ENCODE measurements around the gene COIL. TPM values are rescaled to one million over a fixed set of nuclear protein-coding genes. Genes with fewer than 3 reads are reported as not detected.

COIL gene
- total and polyA plus RNA-seq, 2 of the 13 experiments (the other 11 are each of a cell fraction or from before 2014, with no cell fraction given), result 8.1 to 29.4 TPM

DNA sequence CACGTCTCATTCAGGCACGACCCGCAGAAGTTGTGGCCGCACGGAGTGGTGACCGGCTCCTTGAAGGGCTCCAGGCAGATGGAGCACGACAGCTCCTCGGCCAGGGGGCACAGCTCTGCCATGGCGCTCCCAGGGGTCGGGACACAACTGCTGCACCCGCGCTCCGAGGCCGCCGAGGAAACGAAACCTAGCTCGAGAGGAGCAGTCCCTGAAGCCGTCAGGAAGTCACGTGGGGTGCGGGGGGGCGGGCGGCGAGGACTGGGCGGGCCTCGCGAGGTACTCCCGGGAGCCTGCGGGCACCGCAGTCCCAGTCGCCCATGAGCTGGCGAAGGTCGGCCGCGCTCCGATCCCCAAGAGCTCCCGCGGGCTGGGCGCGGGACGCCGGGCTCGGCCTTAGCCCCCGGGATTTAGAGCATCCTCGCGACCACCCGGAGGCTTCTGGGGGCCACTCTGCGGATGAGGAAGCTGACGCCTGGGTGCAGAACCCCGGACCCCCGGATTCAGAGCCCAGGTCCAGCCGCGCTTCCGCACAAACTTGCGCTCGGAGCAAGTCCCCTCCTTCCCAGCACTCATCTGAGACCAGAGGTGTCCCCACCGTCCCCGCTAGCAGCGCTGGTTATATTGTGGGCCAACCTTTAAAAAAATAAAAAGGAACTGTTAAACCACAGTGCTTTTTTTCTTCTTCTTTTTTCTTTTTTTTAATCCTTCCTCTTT is 46.8 kb downstream of the COIL start, which contains the start of gene TRIM25 (continued):
- TF ChIP-seq, protein P1, sequence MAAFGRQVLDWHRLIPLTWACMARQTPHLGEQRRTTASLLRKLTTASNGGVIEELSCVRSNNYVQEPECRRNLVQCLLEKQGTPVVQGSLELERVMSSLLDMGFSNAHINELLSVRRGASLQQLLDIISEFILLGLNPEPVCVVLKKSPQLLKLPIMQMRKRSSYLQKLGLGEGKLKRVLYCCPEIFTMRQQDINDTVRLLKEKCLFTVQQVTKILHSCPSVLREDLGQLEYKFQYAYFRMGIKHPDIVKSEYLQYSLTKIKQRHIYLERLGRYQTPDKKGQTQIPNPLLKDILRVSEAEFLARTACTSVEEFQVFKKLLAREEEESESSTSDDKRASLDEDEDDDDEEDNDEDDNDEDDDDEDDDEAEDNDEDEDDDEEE (CRISPR knock-in tag; IDR thresholded peaks at IDR 0.05), result 0 out of 2 replicates have a peak, but pooled peaks have one; percentile 85
- TF ChIP-seq JUN (CRISPR knock-in tag; IDR thresholded peaks at IDR 0.05) (no peak), ZNF260 (CRISPR knock-in tag; IDR thresholded peaks at IDR 0.05; ENCODE audit: borderline replicate concordance, low read depth) (0 out of 2 replicates have a peak, but pooled peaks have one; percentile 53), NCOA5 (CRISPR knock-in tag; IDR thresholded peaks at IDR 0.05) (no peak), ZNF792 (CRISPR knock-in tag; IDR thresholded peaks at IDR 0.05) (peak; percentile 70), ZNF549 (CRISPR knock-in tag; IDR thresholded peaks at IDR 0.05) (no peak), SMARCE1 (IDR thresholded peaks at IDR 0.05; ENCODE audit: borderline replicate concordance) (no peak), TARDBP (CRISPR knock-in tag; IDR thresholded peaks at IDR 0.05) (peak; percentile 94; the same call in 1 of the 2 replicates), MEIS2 (CRISPR knock-in tag; IDR thresholded peaks at IDR 0.05) (0 out of 2 replicates have a peak, but pooled peaks have one; percentile 36), CREB1 (IDR thresholded peaks at IDR 0.05) (no peak; the same call in 1 of the 2 replicates), CREB1 (CRISPR knock-in tag; IDR thresholded peaks at IDR 0.05) (no peak), FOXA1 (IDR thresholded peaks at IDR 0.05) (no peak), FOXA1 (CRISPR knock-in tag; IDR thresholded peaks at IDR 0.05) (0 out of 2 replicates have a peak, but pooled peaks have one; percentile 25), NFKBIZ (CRISPR knock-in tag; IDR thresholded peaks at IDR 0.05) (peak; percentile 54; the same call in 1 of the 2 replicates), ZFP36 (IDR thresholded peaks at IDR 0.05; ENCODE audit: borderline replicate concordance, low read depth, low read length, partially characterized antibody) (no peak), ZFY (CRISPR knock-in tag; IDR thresholded peaks at IDR 0.05) (peak; percentile 85), ZFP82 (CRISPR knock-in tag; IDR thresholded peaks at IDR 0.05; ENCODE audit: borderline replicate concordance) (peak; percentile 63; the same call in 1 of the 2 replicates), SMAD1 (CRISPR knock-in tag; IDR thresholded peaks at IDR 0.05; ENCODE audit: borderline replicate concordance, low read depth) (peak; percentile 95), ZFP41 (CRISPR knock-in tag; IDR thresholded peaks at IDR 0.05; ENCODE audit: borderline replicate concordance) (0 out of 2 replicates have a peak, but pooled peaks have one; percentile 73), ZSCAN21 (CRISPR knock-in tag; IDR thresholded peaks at IDR 0.05; ENCODE audit: borderline replicate concordance) (peak; percentile 98), ZNF550 (CRISPR knock-in tag; IDR thresholded peaks at IDR 0.05; ENCODE audit: borderline replicate concordance) (peak; percentile 21)
- TF ChIP-seq, protein P2, sequence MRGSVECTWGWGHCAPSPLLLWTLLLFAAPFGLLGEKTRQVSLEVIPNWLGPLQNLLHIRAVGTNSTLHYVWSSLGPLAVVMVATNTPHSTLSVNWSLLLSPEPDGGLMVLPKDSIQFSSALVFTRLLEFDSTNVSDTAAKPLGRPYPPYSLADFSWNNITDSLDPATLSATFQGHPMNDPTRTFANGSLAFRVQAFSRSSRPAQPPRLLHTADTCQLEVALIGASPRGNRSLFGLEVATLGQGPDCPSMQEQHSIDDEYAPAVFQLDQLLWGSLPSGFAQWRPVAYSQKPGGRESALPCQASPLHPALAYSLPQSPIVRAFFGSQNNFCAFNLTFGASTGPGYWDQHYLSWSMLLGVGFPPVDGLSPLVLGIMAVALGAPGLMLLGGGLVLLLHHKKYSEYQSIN (CRISPR knock-in tag; IDR thresholded peaks at IDR 0.05; ENCODE audit: borderline replicate concordance), result peak; percentile 86; the same call in 1 of the 2 replicates
- TF ChIP-seq, protein P3, sequence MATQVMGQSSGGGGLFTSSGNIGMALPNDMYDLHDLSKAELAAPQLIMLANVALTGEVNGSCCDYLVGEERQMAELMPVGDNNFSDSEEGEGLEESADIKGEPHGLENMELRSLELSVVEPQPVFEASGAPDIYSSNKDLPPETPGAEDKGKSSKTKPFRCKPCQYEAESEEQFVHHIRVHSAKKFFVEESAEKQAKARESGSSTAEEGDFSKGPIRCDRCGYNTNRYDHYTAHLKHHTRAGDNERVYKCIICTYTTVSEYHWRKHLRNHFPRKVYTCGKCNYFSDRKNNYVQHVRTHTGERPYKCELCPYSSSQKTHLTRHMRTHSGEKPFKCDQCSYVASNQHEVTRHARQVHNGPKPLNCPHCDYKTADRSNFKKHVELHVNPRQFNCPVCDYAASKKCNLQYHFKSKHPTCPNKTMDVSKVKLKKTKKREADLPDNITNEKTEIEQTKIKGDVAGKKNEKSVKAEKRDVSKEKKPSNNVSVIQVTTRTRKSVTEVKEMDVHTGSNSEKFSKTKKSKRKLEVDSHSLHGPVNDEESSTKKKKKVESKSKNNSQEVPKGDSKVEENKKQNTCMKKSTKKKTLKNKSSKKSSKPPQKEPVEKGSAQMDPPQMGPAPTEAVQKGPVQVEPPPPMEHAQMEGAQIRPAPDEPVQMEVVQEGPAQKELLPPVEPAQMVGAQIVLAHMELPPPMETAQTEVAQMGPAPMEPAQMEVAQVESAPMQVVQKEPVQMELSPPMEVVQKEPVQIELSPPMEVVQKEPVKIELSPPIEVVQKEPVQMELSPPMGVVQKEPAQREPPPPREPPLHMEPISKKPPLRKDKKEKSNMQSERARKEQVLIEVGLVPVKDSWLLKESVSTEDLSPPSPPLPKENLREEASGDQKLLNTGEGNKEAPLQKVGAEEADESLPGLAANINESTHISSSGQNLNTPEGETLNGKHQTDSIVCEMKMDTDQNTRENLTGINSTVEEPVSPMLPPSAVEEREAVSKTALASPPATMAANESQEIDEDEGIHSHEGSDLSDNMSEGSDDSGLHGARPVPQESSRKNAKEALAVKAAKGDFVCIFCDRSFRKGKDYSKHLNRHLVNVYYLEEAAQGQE (IDR thresholded peaks at IDR 0.05; ENCODE audit: borderline replicate concordance in 1 of 2, low read depth in 1 of 2, low read length in 2 of 2), result peak in 1 of 2 experiments; percentile 83; a peak in 2 of 4 replicates
- TF ChIP-seq, protein P4, sequence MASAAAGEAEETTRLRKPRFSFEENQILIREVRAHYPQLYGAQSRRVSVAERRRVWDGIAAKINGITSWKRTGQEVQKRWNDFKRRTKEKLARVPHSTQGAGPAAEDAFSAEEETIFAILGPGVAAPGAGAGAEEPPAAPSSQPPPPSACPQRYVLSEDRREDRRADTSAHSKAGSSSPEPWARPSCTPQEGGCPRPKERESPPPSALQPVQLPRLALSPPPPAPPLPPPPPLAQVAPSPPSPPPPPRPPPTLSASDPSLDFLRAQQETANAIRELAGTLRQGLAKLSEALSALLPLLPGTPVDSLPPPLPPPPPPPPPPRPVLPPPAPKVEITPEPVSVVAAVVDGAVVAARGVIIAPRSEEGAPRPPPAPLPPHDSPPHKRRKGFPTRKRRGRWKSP (CRISPR knock-in tag; IDR thresholded peaks at IDR 0.05), result peak; percentile 94
